Ishikawa (cell line): Measurements from ENCODE around the gene APBB2.

ENCODE experiments used
- CEBPB ChIP-seq: IDR thresholded peaks from 2 replicates; pipeline ENCODE4 v1.6.1; 2012
- EP300 ChIP-seq: IDR thresholded peaks from 2 replicates; pipeline ENCODE4 v1.6.1; 2012; ENCODE audit warnings: borderline replicate concordance
- FOXM1 ChIP-seq: IDR thresholded peaks from 2 replicates; pipeline ENCODE4 v1.6.1; 2012; ENCODE audit warnings: low read depth, borderline replicate concordance
- NFIC ChIP-seq: IDR thresholded peaks from 2 replicates; pipeline ENCODE4 v1.6.1; 2012
- RAD21 ChIP-seq: IDR thresholded peaks from 2 replicates; pipeline ENCODE4 v1.6.1; 2012; ENCODE audit warnings: low read depth
- REST ChIP-seq: IDR thresholded peaks from 2 replicates; pipeline ENCODE4 v1.6.1; 2012; ENCODE audit warnings: low read depth, mild to moderate bottlenecking
- TCF12 ChIP-seq: IDR thresholded peaks from 2 replicates; pipeline ENCODE4 v1.6.1; 2012; ENCODE audit warnings: low read depth
- TEAD4 ChIP-seq: IDR thresholded peaks from 2 replicates; pipeline ENCODE4 v1.6.1; 2012

GRCh38 chr4:41064953-41065352 lies 149.4 kb downstream of the APBB2 start:
- TF ChIP-seq RAD21 (no peak), FOXM1 (no peak), TEAD4 (no peak), NFIC (no peak), EP300 (no peak), TCF12 (no peak), REST (no peak), CEBPB (no peak)
